ENCODE measurements around the gene HTT. TPM values are rescaled to one million over a fixed set of nuclear protein-coding genes. Genes with fewer than 3 reads are reported as not detected.

Gene HTT
- total and polyA plus RNA-seq, 4 donors: 8.6 to 39.8 (median 16.4) TPM

GRCh38 chr4:3283916-3284315, 209.4 kb downstream of the HTT start:
- Histone ChIP-seq H3K4me1 (ENCODE audit: control insufficient read depth in 4 of 4, insufficient read depth in 4 of 4, low read length in 3 of 4) (no peaks in the 10 kb centered on the region), H3K27me3 (ENCODE audit: control insufficient read depth in 4 of 4, insufficient read depth in 4 of 4, low read length in 3 of 4) (peaks cover 0 to 2% (median 0%) of the 10 kb centered on the region in 4 donors), H3K9me3 (ENCODE audit: control insufficient read depth in 4 of 4, low read length in 3 of 4) (no peaks in the 10 kb centered on the region), H3K36me3 (ENCODE audit: control insufficient read depth in 4 of 4, insufficient read depth in 3 of 4, low read depth in 1 of 4, low read length in 3 of 4) (peaks cover 0 to 2% (median 0%) of the 10 kb centered on the region in 4 donors), H3K27ac (ENCODE audit: low read depth in 1 of 2, low read length in 2 of 2) (no peak overlapping the region), H3K9ac (ENCODE audit: low read depth in 1 of 2, low read length in 2 of 2) (no peak overlapping the region), H3K4me3 (ENCODE audit: low read depth in 1 of 3, low read length in 3 of 3) (no peak overlapping the region)
- TF ChIP-seq ZBTB33 (IDR thresholded peaks at IDR 0.05): no peak
- no peak for TF ChIP-seq EGR1 (IDR thresholded peaks at IDR 0.05; ENCODE audit: low read depth in 2 of 2)
- TF ChIP-seq RXRA (IDR thresholded peaks at IDR 0.05): no peak
- TF ChIP-seq SP1 (IDR thresholded peaks at IDR 0.05): no peak
- no peak for TF ChIP-seq MAX (IDR thresholded peaks at IDR 0.05)
- no peak for TF ChIP-seq CTCF (IDR thresholded peaks at IDR 0.05; ENCODE audit: low read depth, low read length, missing input control)
- no peak for TF ChIP-seq RAD21 (IDR thresholded peaks at IDR 0.05)
- no peak for TF ChIP-seq NR2F2 (IDR thresholded peaks at IDR 0.05)
- no peak for TF ChIP-seq JUND (IDR thresholded peaks at IDR 0.05)
- no peak for TF ChIP-seq FOXA1 (IDR thresholded peaks at IDR 0.05)
- no peak for TF ChIP-seq TAF1 (conservative IDR thresholded peaks at IDR 0.05)
- no peak for TF ChIP-seq FOXA2 (IDR thresholded peaks at IDR 0.05)
- no peak for TF ChIP-seq HNF4A (conservative IDR thresholded peaks at IDR 0.05)
- no peak for TF ChIP-seq ATF3 (IDR thresholded peaks at IDR 0.05)
- no peak for TF ChIP-seq YY1 (IDR thresholded peaks at IDR 0.05)
- no peak for TF ChIP-seq REST (IDR thresholded peaks at IDR 0.05)
- TF ChIP-seq GABPA (IDR thresholded peaks at IDR 0.05 in 1 of 2, conservative IDR thresholded peaks at IDR 0.05 in 1 of 2): no peak
- TF ChIP-seq HNF4G (IDR thresholded peaks at IDR 0.05): no peak
- DNase-seq (ENCODE audit: low spot score): no peak
- 85% methylated on average over 13 of the region's 13 CpGs for WGBS
